HL-60/S4 (cell line): ENCODE measurements around the gene CARMIL1.

Experiments used
- in situ Hi-C: fragments of 300-500 bp; cut with MboI; formaldehyde crosslinking; loops from 2 replicates; pipeline ENCODE4 v1.14.3; 2022; ENCODE audit warnings: low sequenced_read_pairs

CARMIL1 gene

GRCh38 chr6:25401711-25402110 lies 122.5 kb downstream of the CARMIL1 start:
- in situ Hi-C loops: no loop called here

- in situ Hi-C loops: no loop called here
Observed at GRCh38 chr6:25402125-25402524, 123.0 kb downstream of the CARMIL1 start.

- in situ Hi-C loops: no loop called here
Observed at GRCh38 chr6:25403150-25403549, 124.0 kb downstream of the CARMIL1 start.

- in situ Hi-C loops: no loop called here
Observed at GRCh38 chr6:25404091-25404490, 124.9 kb downstream of the CARMIL1 start.

GRCh38 chr6:25404693-25405169 lies 125.6 kb downstream of the CARMIL1 start:
- in situ Hi-C loops: no loop called here

GRCh38 chr6:25405442-25405841 lies 126.3 kb downstream of the CARMIL1 start:
- in situ Hi-C loops: no loop called here

GRCh38 chr6:25407431-25407830 lies 128.3 kb downstream of the CARMIL1 start:
- in situ Hi-C loops: no loop called here

- in situ Hi-C loops: no loop called here
Observed at GRCh38 chr6:25410102-25410501, 130.9 kb downstream of the CARMIL1 start.

- in situ Hi-C loops: no loop called here
Observed at GRCh38 chr6:25411316-25411950, 132.3 kb downstream of the CARMIL1 start.

- in situ Hi-C loops: no loop called here
Observed at GRCh38 chr6:25413207-25413905, 134.2 kb downstream of the CARMIL1 start.

GRCh38 chr6:25414168-25414567 lies 135.0 kb downstream of the CARMIL1 start:
- in situ Hi-C loops: no loop called here

- in situ Hi-C loops: no loop called here
Observed at GRCh38 chr6:25414755-25415154, 135.6 kb downstream of the CARMIL1 start.

- in situ Hi-C loops: no loop called here
Observed at GRCh38 chr6:25415274-25415673, 136.1 kb downstream of the CARMIL1 start.

- in situ Hi-C loops: no loop called here
Observed at GRCh38 chr6:25415701-25416100, 136.5 kb downstream of the CARMIL1 start.

GRCh38 chr6:25417046-25417605 lies 138.0 kb downstream of the CARMIL1 start:
- in situ Hi-C loops: no loop called here

GRCh38 chr6:25418454-25419052 lies 139.4 kb downstream of the CARMIL1 start:
- in situ Hi-C loops: no loop called here

- in situ Hi-C loops: no loop called here
Observed at GRCh38 chr6:25419879-25420278, 140.7 kb downstream of the CARMIL1 start.

- in situ Hi-C loops: no loop called here
Observed at GRCh38 chr6:25423358-25423757, 144.2 kb downstream of the CARMIL1 start.

GRCh38 chr6:25424303-25424702 lies 145.1 kb downstream of the CARMIL1 start:
- in situ Hi-C loops: no loop called here

GRCh38 chr6:25427549-25427948 lies 148.4 kb downstream of the CARMIL1 start:
- in situ Hi-C loops: no loop called here

- in situ Hi-C loops: no loop called here
Observed at GRCh38 chr6:25428758-25429317, 149.7 kb downstream of the CARMIL1 start.
